A549 treated with ZK216348 at 1 μM for 4 hours (cell line): ENCODE results near the gene CARD16. TPM values are rescaled to one million over a fixed set of nuclear protein-coding genes. Genes with fewer than 3 reads are reported as not detected.

Source experiments
- total RNA-seq: library from RNA; stranded (reverse); fragments of 200-300 nt; extraction: Qiagen RNA extraction; gene quantifications from 5 replicates; pipeline ENCODE4 v1.2.3, GENCODE V29; 2022; ENCODE audit warnings: low read depth

The CARD16 gene
- not detected in 5 replicates for total RNA-seq

GRCh38 chr11:105044557-105045524 is at the start of gene CARD16:
Gene CARD16 (minus strand): TSS chr11:105045335. CDS start chr11:105045297, 38 bp downstream.

DNA sequence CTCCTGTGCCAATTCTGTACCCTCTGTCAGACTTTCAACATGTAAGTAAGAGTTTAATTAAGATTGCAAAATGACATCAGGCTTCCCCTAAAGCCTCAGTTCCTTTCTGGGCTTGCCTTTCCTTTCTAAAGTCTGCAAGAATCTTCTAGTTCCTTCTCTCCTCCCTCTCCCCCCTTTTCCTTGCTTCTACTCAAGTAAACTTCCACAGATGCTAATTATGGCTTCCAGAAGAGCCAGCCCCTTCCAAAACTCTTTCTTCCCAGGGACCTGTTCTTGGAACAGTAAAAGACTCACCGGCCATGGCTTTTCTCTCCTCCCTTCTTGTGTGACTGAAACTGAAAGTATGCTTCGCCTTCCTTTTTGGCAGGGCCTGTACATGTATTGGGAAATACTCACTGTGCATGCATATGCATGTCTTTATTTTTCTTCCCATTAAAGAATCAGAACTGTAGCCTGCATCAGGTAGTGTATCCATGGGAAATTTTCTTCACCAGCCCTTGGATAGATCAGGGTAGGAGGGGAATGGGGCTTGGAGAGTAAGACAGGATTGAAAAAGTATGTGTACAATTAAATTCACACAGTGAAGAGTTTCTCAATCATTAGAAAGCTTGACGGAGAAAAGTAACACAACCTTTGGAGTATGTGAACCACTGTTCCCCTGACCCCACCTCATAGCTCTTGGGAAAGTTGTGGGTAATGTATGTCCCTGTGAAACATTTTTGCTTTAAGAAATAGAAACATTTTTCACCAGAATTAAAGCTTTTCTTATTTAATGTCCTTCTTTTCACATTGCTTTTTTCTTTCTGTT is 10.1 kb downstream of the CARD16 start, which contains the start of gene CASP1:
CASP1 (minus strand) TSS at position 332 of the 808 bp plus-strand sequence; CDS start at position 301, 31 bp downstream.

GRCh38 chr11:105023003-105023402 is 22.1 kb downstream of the CARD16 start, which contains the start of gene CASP5:
Gene CASP5 (minus strand): TSS chr11:105023168. CDS start chr11:105023136, 32 bp downstream.

Other genes with a start within 250 kb of the CARD16 start
- gene CASP12, start 146.9 kb downstream of the CARD16 start, total RNA-seq = not detected in 5 replicates
- 4.4 to 9.1 TPM (median 5.7 TPM) in 5 replicates for gene CASP4, start 76.8 kb downstream of the CARD16 start, total RNA-seq
- gene CASP5, start 22.2 kb downstream of the CARD16 start, total RNA-seq = not detected in 5 replicates
- 0.31 to 0.37 TPM in 2 of 5 replicates, not detected in the others for gene CASP1, start 10.2 kb downstream of the CARD16 start, total RNA-seq
- not detected in 5 replicates for gene CARD18, start 94.4 kb upstream of the CARD16 start, total RNA-seq